ENCODE measurements around the gene ORC4. TPM values are rescaled to one million over a fixed set of nuclear protein-coding genes. Genes with fewer than 3 reads are reported as not detected.

ORC4 gene
- total RNA-seq, 1 experiment from 2014 or later = 72.9 TPM

- 0 out of 4 replicates have a peak, but pooled peaks cover 0 to 3% of the 10 kb centered on the region in 2 experiments for H3K4me1 Mint-ChIP-seq
- DNase-seq = no peak
- Histone ChIP-seq H3K79me1 (ENCODE audit: insufficient read depth, low read depth, low read length, poor library complexity, severe bottlenecking) (no peaks in the 10 kb centered on the region), H2AK5ac (ENCODE audit: insufficient read length, low read length) (no peak overlapping the region), H2BK5ac (ENCODE audit: insufficient read length, low read length) (no peak overlapping the region), H3K23me2 (ENCODE audit: insufficient read length, low read depth, low read length, poor library complexity, severe bottlenecking) (no peaks in the 10 kb centered on the region), H3K56ac (ENCODE audit: insufficient read length, low read depth, low read length) (no peak overlapping the region), H2BK12ac (ENCODE audit: insufficient read length, low read depth, low read length) (no peak overlapping the region), H3K14ac (ENCODE audit: insufficient read depth, low read length) (no peak overlapping the region), H3K4me1 (ENCODE audit: insufficient read depth, low read length) (no peaks in the 10 kb centered on the region), H3K4me2 (ENCODE audit: insufficient read depth, insufficient read length, low read length) (no peak overlapping the region), H3T11ph (ENCODE audit: low read length) (no peak overlapping the region), H2BK15ac (ENCODE audit: low read depth, low read length) (no peak overlapping the region), H3K79me2 (ENCODE audit: insufficient read depth, low read length) (no peaks in the 10 kb centered on the region), H4K20me1 (ENCODE audit: control insufficient read depth, insufficient read depth, insufficient read length) (no peaks in the 10 kb centered on the region), H2BK120ac (ENCODE audit: low read depth, low read length, poor library complexity, severe bottlenecking) (no peak overlapping the region), H3K9me3 (ENCODE audit: control insufficient read depth, low read depth, low read length) (no peaks in the 10 kb centered on the region), H3K4ac (ENCODE audit: low read depth, low read length) (no peak overlapping the region), H3K9ac (ENCODE audit: extremely low read depth, insufficient read length, low read length) (no peak overlapping the region), H4K91ac (ENCODE audit: insufficient read length, low read depth, low read length) (no peak overlapping the region), H3K18ac (ENCODE audit: insufficient read length, low read depth, low read length) (no peak overlapping the region), H3K23ac (ENCODE audit: insufficient read length, low read depth, low read length) (no peak overlapping the region), H4K5ac (ENCODE audit: insufficient read length, low read depth, low read length) (no peak overlapping the region), H4K8ac (replicated peaks; ENCODE audit: insufficient read length, low read depth, low read length) (no peak overlapping the region), H2AFZ (ENCODE audit: low read length) (no peak overlapping the region), H2BK20ac (ENCODE audit: low read depth, low read length, poor library complexity, severe bottlenecking) (no peak overlapping the region), H3K27ac (ENCODE audit: insufficient read length, low read depth, low read length) (no peak overlapping the region), H3K27me3 (ENCODE audit: insufficient read depth, low read length) (no peaks in the 10 kb centered on the region)
- no peak for TF ChIP-seq CTCF (conservative IDR thresholded peaks at IDR 0.05)
- H3K27me3 Mint-ChIP-seq (ENCODE audit: low read depth) = no peaks in the 10 kb centered on the region
- no CpG with 5 or more reads among the region's 4 CpGs for WGBS (ENCODE audit: extremely low coverage, insufficient read length, low lambda C conversion rate)
- peaks cover 0 to 5% (median 2%) of the 10 kb centered on the region in 3 experiments; a peak in 6 of 7 replicates for H3K36me3 Mint-ChIP-seq (ENCODE audit: insufficient read depth in 1 of 3, low read depth in 3 of 3)
- H3K9me3 Mint-ChIP-seq = no peaks in the 10 kb centered on the region
- no peak overlapping the region for H3K27ac Mint-ChIP-seq
- no peak overlapping the region for H3K4me3 Mint-ChIP-seq
These were observed 103.8 kb downstream of the ORC4 start for GRCh38 chr2:147916723-147917122.
